COLO668 (cell line): ENCODE measurements around the gene CCDC183.
"Not testable (repeated sequence)": the region's sequence is repeated elsewhere in the genome, so short reads cannot be mapped to it uniquely, and the experiment has no call there.

Source experiments
- DNase-seq: peaks from one replicate; lab custom pipeline; 2025; ENCODE audit not compliant: unreplicated experiment; lab: John Stamatoyannopoulos, UW

CCDC183 gene

DNA sequence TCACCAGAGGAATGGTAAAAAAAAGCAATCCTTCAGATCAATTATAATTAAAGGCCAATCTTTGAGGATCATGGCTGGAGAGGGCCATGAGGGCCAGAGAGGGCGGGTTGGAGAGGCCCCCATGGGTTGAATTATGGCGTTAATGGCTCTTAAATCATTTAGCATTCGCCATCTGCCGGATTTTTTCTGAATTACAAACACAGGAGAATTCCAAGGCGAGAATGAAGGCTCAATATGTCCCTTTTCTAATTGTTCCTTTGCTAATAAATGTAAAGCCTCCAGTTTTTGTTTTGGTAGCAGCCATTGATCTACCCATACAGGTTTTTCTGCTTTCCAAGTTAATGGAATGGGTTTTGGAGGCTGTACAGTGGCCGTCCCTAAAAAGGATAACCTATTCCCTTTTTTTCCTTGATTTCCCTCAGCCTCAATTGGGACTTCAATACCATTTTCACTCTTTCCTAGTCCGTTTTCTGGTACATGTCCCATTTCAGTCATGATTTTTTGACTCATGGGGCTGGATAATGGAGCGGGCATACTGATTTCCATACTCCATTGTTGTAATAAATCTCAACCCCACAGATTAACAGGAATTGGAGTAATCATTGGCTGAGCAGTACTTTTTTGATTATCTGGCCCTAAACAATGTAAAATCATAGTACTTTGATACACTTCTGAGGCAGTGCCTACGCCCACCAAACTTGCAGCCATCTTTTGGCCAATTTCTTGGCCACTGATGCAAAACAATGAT is 11.7 kb upstream of the CCDC183 start:
- DNase-seq, result peak; percentile 35

DNA sequence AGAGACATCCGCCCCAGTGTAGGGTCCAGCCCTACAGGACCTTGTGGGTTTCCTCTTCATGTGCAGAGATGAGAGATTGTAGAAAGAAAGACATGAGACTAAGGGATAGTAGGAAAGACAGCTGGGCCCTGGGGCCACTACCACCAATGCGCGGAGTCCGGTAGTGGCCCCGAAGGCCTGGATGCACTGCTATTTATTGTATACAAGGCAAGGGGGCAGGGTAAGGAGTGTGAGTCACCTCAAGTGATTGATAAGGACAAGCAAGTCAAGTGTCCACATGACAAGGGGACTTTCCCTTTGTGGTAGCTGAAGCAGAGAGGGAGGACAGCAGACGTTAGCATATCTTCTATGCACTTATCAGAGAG is 11.2 kb upstream of the CCDC183 start:
- DNase-seq, result no peak

DNA sequence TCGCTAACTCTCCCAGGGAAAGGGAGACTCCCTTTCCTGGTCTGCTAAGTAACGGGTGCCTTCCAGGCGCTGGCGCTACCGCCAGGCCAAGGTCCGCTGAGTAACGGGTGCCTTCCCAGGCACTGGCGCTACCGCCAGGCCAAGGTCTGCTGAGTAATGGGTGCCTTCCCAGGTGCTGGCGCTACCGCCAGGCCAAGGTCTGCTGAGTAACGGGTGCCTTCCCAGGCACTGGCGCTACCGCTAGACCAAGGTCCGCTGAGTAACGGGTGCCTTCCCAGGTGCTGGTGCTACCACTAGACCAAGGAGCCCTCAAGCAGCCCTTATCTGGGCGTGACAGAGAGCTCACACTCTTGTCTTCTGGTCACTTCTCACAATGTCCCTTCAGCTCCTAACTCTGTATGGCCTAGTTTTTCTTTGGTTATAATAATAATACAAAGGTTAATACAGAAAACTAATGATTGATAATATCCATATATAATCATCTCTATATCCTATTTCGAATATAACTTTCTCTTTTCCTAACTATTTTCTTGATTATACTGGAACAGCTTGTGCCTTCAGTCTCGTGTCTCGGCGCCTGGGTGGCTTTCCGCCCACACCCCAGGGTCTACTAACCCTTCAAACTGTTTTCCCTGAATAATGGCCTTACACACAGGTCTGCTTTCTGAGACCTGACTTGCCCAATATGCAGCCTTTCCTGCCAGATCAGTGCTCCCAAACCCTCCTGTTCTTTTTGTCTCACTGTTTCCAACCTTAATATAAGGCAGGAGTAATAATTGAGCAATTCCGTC is 10.4 kb upstream of the CCDC183 start:
- DNase-seq, result not testable (repeated sequence)

DNA sequence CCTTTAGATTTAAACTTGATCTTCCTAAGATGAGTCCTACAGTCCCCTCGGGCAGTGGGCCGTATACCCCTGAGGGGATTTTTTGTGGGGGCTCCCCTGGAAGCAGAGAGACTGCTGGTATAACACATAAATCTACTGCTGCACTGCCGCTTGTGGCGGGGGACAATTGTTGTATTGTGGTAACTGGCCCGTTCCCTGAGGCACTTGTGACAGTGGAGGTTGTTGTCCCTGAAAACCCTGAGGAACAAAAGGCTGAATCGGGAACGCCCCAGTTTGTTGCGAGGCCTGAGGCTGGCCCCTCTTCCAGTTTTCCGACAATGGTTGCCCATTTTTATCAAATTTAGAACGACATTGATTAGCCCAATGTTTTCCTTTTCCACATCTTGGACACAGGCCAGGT is 9.7 kb upstream of the CCDC183 start:
- DNase-seq, result no peak

DNA sequence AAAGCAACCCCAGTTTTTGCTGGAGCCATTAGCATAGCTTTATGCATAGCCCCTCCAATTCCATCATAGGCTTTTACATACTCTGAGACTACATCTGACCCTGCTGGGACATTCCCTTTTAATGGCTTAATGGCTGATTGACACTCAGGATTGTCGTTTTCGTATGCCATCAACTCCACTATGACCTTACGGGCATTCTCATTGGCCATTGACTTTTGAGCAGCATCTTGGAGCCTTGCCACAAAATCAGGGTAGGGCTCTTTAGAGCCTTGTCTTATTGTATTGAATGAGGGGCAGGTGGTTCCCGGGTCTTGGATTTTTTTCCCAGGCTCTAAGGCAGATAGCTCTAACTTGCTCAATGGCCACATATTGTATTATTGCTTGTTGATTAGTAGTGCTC is 9.2 kb upstream of the CCDC183 start:
- not testable (repeated sequence) for DNase-seq

DNA sequence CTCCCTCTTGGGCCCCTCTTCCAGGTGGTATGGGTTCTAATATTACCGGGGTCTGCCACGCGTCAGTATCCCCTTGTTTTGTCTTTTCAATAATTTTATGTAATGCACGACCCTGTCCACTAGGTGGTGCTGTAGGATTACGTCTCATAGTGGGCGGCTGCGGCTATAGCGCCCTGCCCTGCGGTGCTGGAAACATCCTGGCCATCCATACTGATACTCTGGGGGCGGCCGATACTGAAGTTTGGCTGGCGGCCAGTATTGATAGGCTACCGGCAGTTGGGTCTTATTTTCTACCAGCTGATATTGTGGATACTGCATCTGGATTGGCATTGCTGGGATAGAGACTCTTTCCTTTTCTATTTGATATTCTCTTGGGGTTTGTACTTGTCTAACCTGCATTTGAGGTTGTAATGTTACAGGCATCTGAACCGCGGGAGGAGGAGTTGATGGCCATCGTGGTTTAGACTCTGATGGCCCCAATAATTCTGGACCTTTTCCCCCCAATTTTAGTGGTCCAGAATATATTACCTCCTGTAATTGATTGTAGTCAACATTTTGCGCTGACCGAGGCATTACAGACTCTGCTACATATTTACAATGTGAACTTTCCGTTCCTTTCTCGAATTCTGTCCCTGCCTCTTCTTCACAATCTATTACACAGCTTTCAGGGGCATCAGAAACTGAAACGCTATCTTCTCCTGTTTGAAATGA is 8.3 kb upstream of the CCDC183 start:
- peak; percentile 78 for DNase-seq

DNA sequence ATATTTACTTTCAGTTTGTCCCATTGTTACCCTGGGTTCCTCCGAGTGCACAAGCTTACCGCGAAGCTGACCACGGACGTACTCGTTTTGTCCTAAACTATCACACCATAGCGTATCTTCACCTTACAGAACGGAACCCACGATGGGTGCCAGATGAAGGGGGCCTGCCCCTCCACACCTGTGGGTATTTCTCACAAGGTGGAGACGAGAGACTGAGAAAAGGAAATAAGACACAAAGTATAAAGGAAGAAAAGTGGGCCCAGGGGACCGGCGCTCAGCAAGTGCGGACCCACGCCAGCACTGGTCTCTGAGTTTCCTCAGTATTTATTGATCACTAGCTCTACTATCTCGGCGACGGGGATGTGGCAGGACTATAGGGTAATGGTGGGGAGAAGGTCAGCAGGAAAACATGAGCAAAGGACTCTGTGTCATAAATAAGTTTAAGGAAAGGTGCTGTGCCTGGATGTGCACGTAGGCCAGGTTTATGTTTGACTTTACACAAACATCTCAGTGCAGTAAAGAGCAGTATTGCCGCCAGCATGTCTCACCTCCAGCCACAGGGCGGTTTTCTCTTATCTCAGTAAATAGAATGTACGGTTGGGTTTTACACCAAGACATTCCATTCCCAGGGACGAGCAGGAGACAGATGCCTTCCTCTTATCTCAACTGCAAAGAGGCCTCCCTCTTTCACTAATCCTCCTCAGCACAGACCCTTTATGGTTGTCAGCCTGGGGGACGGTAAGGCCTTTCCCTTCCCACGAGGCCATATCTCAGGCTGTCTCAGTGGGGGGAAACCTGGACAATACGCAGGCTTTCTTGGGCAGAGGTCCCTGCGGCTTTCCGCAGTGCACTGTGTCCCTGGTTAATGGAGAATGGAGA is 7.3 kb upstream of the CCDC183 start:
- DNase-seq, result peak; percentile 35

DNA sequence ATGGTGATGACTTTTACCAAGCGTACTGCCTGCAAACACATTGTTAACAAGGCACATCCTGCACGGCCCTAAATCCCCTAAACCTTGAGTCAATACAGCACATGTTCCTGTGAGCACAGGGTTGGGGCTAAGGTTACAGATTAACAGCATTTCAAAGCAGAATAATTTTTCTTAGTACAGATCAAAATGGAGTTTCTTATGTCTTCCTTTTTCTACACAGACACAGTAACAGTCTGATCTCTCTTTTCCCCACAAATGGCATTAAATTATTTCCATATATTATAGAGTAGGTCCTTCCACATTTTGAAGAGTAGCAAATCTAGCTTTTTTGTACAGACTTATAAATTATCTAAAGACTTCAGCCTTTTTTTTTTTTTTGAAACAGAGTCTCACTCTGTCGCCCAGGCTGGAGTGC is 6.6 kb upstream of the CCDC183 start:
- DNase-seq, result no peak

DNA sequence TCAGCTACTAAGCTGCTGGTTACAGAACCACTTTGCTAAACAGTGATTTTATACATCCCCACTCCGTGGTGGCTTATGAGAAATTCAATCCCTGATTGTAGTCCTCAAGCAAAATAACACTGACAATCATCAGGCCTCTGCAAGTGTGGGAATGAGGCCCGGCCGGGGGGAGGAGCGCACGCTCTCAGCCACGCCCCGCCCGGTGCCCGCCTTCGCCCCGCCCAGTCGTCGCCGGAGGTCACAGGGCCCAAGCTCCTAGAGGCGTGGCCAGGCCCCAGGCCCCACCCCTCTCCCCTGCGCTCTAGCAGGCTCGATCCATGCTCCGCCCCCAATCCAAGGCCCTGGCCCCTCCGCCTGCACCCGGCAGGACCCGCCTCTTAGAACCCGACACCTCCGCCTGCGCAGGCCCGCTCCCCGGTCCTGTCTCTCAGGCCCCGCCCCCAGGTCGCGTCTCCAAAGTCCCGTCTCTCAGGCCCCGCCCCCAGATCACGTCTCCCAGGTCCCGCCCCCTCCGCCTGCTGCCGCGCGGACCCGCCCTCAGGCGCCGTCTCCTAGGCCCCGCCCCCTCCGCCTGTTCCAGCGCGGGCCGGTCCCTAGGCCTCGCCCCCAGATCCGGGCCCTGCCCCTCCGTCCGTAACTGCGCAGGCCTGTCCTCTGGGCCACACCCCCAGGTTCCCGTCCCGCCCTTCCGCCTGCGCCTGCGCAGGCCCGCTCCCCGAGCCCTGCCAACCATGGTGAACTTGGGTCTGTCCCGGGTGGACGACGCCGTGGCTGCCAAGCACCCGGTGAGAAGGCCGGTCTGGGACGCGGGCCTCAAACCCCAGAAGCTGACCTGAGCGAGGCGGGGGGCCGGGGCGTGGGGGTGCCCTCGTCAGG is 5.3 kb upstream of the CCDC183 start, which contains the start of gene TMEM141:
Gene TMEM141, plus strand, starts transcription at position 705 of the 876 bp plus-strand sequence. Its CDS starts 27 bp downstream, at position 732.
- DNase-seq, result peak; percentile 100

DNA sequence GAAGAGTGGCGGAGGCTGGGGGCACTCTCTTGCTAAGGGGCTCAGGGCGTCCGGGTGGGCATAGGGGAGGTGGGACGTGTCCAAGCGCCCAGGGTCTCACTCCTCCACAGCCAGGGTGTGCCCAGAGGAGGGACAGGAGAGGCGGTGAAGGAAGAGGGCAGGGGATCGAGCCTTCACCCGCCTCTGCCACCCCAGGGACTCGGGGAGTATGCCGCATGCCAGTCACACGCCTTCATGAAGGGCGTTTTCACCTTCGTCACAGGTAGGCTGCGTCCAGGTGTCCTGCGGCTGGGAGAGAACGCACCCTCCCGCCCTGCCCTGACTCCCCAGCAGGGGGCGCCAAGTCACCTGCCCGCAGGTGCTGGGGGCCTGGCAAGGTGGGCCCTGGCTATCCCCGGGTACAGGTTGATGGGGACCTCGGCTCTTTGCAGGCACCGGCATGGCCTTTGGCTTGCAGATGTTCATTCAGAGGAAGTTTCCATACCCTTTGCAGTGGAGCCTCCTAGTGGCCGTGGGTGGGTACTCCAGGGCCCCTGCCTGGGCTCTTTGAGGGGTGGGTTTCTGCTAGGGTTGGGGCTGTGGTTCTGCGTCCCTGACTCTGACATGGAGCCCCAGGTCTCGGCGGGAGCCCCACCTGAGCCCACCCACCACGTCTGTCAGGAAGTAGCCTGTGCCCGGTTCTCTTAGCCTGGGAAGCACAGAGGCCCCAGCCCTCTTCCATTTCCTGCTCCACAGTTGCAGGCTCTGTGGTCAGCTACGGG is 4.4 kb upstream of the CCDC183 start:
- DNase-seq, result peak; percentile 81

DNA sequence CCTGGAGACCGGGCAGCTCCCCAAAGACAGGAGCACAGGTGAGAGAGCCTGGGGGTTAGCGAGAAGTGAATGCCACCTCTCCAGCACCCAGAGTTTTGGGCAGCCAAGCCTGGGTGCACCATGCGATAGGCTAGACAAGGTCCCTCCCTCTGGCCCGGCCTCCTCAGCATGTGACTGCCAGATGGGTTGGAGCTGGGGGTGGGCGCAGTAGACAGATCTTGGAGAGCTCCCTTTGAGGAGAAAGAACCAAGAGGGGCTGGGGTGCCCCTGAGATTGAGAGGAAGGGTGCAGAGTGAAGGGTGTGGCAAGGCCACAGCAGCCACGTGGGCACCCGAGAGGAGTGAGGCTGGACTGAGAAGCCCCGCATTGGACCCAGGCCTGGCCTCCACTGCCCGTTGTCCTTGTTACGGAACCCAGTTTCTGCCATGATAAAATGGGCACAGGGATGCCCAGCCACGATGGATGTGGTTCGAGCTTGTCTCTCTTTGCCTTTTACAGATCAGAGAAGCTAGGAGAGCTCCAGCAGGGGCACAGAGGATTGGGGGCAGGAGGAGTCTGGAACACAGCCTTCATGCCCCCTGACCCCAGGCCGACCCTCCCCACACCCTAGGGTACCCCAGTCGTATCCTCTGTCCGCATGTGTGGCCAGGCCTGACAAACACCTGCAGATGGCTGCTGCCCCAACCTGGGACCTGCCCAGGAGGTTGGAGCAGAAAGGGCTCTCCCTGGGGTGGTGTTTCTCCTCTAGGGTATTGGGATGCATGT is 3.6 kb upstream of the CCDC183 start:
- DNase-seq, result no peak

DNA sequence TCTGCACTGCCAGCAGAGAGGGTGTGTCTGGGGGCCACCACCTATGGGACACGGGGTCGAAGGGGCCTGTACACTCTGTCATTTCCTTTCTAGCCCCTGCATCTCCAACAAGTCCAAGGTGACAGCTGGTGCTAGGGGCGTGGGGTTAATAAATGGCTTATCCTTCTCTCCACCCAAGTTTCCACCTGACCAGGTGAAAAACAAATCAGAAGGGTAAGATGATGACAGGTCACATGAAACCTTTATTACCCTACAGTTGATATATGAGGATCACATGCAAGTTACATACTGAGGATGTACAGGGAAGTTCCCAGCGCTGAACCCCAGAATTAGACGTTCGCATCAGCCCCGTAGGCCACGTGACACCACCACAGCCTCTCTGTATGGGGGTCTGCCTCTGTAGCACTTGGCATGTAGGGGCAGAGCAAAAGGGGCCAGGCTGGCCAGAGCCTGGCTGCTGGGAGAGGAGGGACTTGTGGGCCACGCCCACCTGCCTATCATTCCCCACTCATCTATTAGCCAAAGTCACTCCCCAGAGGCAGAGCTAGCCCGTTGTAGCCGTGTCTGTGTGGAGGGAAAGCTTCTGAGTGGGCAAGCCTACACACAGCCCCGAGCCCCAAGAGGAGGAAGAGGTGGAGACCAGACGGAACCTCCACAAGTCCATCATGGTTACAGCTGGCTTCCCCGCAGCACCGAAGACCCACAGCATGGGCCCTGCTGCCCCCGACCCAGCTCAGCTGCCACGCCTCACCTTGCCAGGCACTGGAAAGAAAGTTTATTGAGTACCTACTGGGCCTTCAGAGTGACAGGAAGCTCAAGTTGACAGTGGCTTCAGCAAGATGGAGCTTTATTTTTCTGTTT is 2.8 kb upstream of the CCDC183 start:
- DNase-seq, result peak; percentile 23

DNA sequence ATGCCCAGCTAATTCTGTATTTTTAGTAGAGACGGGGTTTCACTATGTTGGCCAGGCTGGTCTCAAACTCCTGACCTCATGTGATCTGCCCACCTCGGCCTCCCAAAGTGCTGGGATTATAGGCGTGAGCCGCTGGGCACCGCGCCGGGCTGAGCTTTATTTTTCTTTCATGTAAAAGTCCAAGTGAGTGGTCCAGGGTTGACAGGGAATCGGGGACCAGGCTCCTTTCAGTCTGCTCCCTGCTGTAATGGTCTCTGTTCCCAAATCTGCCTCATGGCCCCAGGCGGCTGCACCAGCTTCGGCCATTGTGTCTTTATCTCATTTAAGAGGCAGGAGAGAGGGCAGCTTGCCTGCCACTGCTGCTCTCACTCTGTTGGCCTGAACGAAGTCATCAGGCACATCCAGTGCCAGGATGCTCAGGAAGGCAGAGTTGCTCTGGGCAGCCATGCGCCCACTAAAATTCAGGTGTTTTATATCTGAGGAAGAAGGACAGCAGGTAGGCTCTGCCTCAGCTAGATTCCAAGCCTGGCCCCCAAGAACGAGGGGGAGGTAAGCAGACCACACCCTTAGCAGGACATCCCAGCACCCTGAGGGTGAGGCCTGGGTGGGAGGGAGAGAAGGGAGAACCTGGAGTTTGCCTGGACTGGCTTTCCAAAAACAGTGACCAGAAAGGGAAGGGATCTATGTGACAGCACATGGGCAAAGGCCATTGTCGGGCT is 1.7 kb upstream of the CCDC183 start:
- no peak for DNase-seq

DNA sequence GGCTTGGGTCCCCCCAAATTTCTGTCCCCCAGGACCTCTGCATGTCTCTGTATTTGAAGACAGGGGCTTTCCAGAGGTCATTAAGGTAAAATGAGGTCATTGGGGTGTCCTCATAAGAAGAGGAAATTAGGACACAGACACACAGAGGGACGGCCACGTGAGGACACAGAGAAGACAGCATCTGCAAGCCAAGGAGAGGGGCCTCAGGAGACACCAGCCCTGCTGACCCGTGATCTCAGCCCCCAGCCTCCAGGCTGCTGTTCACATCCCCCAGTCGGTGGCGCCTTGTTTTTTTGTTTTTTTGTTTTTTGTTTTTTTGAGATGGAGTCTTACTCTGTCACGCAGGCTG is 1.2 kb upstream of the CCDC183 start:
- DNase-seq, result no peak

DNA sequence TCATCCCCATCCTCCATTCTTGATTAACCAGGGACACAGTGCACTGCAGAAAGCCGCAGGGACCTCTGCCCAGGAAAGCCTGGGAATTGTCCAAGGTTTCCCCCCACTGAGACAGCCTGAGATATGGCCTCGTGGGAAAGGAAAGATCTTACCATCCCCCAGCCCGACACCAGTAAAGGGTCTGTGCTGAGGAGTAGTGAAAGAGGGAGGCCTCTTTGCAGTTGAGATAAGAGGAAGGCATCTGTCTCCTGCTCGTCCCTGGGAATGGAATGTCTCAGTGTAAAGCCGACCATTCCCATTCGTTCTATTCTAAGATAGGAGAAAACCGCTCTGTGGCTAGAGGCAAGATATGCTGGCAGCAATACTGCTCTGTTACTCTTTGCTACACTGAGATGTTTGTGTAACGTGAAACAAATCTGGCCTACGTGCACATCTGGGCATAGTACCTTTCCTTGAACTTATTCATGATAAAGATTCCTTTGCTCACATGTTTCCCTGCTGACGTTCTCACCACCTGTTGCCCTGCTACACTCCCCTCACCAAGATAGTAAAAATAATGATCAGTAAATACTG is 723 bp downstream of the CCDC183 start:
- not testable (repeated sequence) for DNase-seq

DNA sequence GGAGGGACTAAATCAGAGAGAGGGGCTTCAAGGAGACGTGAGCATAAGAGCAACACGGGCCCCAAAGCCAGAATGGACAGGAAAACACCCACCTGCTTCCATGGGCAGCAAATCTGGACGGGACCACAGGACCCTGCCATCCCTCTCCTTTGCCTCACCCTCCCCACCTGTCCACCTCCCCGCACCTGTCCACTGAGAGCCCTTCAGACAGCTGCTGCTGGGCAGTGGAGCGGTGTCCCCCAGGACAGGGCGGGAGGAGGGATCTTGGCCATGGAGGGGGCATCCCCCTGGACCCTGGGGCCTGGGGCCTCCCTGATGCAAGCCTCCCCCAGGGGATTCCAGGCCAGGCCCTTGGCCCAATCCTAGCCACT is 2.6 kb downstream of the CCDC183 start:
- DNase-seq, result peak; percentile 39
